T-helper 2 cell treated with Interferon-gamma antibody and Interleukin-4, amounts not matched to agents 5 μg/mL and 100 μg/mL, for 36 hours (primary cell): ENCODE measurements around the gene GTPBP6.

Source experiments
- DNase-seq: peaks from one replicate; pipeline ENCODE4 v3.0.0; 2021; ENCODE audit warnings: low spot score
- H3K27ac Mint-ChIP-seq: one replicate; pipeline ENCODE4 v1.8.0; 2021; ENCODE audit warnings: mild to moderate bottlenecking, mixed read lengths
- H3K27me3 Mint-ChIP-seq: one replicate; pipeline ENCODE4 v1.8.0; 2021; ENCODE audit warnings: low read depth, mixed read lengths
- H3K36me3 Mint-ChIP-seq: one replicate; pipeline ENCODE4 v1.8.0; 2021; ENCODE audit warnings: low read depth, mixed read lengths
- H3K4me1 Mint-ChIP-seq: one replicate; pipeline ENCODE4 v1.8.0; 2021; ENCODE audit warnings: low read depth, mixed read lengths
- H3K4me3 Mint-ChIP-seq: one replicate; pipeline ENCODE4 v1.8.0; 2022; ENCODE audit warnings: mild to moderate bottlenecking, moderate library complexity, mixed read lengths
- H3K9me3 Mint-ChIP-seq: one replicate; pipeline ENCODE4 v1.8.0; 2021; ENCODE audit warnings: mixed read lengths

Gene GTPBP6

DNA sequence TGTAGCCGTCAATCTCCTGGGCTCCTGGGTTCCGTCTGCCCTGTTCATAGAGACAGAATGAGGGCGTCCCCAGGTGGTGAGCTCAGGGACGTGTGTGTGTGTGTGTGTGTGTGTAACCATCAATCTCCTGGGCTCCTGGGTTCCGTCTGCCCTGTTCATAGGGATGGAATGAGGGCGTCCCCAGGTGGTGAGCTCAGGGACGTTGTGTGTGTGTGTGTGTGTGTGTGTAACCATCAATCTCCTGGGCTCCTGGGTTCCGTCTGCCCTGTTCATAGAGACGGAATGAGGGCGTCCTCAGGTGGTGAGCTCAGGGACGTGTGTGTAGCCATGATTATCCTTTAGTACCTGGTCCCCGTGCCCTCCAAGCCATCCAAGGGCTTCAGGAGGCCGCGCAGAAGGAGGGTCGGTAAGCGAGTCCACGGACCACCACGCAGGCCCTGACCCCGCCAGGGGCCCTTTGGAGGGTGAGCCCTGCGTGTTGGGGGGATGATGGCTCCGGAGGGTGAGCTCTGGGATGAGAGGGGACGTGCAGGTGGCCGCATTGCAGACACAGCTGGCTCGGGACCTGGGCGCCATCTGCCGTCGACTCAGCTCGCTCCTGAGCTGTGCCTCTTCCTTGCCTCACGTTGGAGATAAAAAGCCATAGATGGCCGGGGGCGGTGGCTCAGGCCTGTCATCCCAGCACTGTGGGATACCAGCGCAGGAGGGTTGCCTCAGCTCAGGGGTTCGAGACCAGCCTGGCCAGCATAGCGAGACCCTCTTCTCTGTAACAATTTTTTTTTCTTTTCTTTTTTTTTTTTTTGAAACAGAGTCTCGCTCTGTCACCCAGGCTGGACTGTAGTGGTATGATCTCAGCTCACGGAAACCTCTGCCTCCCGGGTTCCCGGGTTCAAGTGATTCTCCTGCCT, 5.4 kb upstream of the GTPBP6 start:
- no peak for DNase-seq
- Mint-ChIP-seq H3K27me3 (peaks cover 4% of the 10 kb centered on the region), H3K4me1 (peaks cover 17% of the 10 kb centered on the region), H3K9me3 (no peaks in the 10 kb centered on the region), H3K4me3 (peak overlapping the region; percentile 56), H3K27ac (no peak overlapping the region), H3K36me3 (no peaks in the 10 kb centered on the region)

DNA sequence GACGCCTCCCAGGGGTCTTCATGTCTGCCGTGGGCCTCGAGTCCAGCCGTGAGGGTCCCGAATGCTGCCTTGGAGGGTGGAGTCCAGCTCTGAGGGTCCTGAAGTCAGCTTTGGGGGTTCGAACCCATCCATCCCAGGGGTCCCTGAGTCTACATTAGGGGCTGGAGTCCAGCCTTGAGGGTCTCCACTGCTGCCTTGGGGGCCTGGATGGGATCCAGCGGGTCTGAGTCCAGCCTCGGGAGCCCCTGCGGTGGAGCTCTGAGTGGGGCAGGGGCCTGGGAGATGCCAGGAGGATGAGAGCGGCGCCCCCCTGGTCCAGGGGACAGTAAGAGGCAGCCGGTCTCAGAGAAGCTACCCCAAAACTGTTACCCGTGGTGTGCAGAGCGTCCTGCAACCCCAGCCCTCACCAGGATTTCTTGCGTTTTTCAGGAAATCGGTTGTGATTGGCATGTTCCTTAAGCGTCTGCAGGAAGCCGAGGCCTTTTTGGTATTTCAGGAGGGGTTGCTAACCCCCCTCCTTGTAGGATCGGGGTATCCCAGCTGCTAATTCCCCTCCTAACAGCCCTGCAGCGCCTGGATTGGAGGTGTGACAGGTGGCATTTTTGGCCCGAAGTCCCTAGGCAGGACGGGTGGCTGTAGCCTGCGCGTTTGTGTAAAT, 1.7 kb upstream of the GTPBP6 start:
- Mint-ChIP-seq H3K9me3 (no peaks in the 10 kb centered on the region), H3K36me3 (peaks cover 10% of the 10 kb centered on the region), H3K27me3 (peaks cover 6% of the 10 kb centered on the region), H3K27ac (peak overlapping the region; percentile 82), H3K4me1 (peaks cover 21% of the 10 kb centered on the region), H3K4me3 (peak overlapping the region; percentile 86)
- DNase-seq = no peak

- peaks cover 10% of the 10 kb centered on the region for H3K36me3 Mint-ChIP-seq
- DNase-seq = no peak
- H3K27me3 Mint-ChIP-seq = peaks cover 6% of the 10 kb centered on the region
- H3K27ac Mint-ChIP-seq = peak overlapping the region; percentile 62
- peak overlapping the region; percentile 86 for H3K4me3 Mint-ChIP-seq
- peaks cover 18% of the 10 kb centered on the region for H3K4me1 Mint-ChIP-seq
- H3K9me3 Mint-ChIP-seq = no peaks in the 10 kb centered on the region
Observed at GRCh38 chrX:319579-320125, 1.1 kb upstream of the GTPBP6 start.

- Mint-ChIP-seq H3K27me3 (peaks cover 6% of the 10 kb centered on the region), H3K4me1 (peaks cover 15% of the 10 kb centered on the region), H3K4me3 (peak overlapping the region; percentile 88), H3K36me3 (peaks cover 15% of the 10 kb centered on the region), H3K9me3 (no peaks in the 10 kb centered on the region), H3K27ac (peak overlapping the region; percentile 96)
- DNase-seq = peak; percentile 96
Observed at GRCh38 chrX:318068-318738, 393 bp downstream of the GTPBP6 start.

GRCh38 chrX:317424-318067, 1.1 kb downstream of the GTPBP6 start:
- Mint-ChIP-seq H3K27me3 (peaks cover 4% of the 10 kb centered on the region), H3K36me3 (peaks cover 16% of the 10 kb centered on the region), H3K4me3 (peak overlapping the region; percentile 88), H3K27ac (peak overlapping the region; percentile 96), H3K4me1 (peaks cover 11% of the 10 kb centered on the region), H3K9me3 (no peaks in the 10 kb centered on the region)
- no peak for DNase-seq

GRCh38 chrX:316351-317325, 2.0 kb downstream of the GTPBP6 start:
- Mint-ChIP-seq H3K36me3 (peaks cover 23% of the 10 kb centered on the region), H3K4me1 (peaks cover 9% of the 10 kb centered on the region), H3K27me3 (peaks cover 2% of the 10 kb centered on the region), H3K9me3 (no peaks in the 10 kb centered on the region), H3K4me3 (peak overlapping the region; percentile 54), H3K27ac (no peak overlapping the region)
- DNase-seq = no peak

DNA sequence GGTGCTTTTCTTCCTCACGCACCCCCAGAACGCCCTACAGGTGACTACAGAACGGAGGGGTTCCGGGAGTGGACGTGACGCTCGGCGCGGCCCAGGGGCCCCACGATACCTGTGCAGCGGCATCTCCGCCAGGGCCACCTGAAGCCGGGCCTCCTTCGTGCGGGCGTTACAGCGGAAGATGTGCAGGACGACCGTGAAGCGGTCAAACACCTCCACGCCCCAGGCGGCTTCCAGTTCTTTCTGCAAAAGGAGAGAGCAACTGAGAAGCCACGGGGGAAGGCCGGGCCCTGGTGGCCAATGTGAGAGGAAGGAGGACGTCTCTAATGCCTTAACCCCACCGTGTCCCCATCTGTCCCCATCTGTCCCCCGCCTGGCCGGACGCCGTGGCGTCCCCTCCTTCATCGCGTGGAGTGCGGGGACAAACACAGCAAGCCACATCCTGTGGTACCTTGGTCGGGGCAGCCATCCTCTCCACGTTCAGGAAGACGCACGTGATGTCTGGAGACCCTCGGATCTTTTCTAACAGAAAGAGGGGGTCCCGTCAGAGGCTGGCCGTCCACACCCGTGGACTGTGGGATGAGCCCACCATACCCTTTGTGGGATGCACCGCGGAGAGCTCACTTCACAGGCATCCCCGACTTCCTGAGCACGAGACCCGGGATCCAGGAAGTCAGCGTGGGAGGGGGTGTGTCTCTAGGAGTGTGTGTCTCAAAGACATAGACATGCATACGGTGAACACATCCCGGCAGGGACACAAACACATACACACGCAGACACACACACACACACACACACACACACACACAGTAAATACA, 3.6 kb downstream of the GTPBP6 start:
- peaks cover 23% of the 10 kb centered on the region for H3K36me3 Mint-ChIP-seq
- no peak overlapping the region for H3K4me3 Mint-ChIP-seq
- DNase-seq = no peak
- peaks cover 4% of the 10 kb centered on the region for H3K4me1 Mint-ChIP-seq
- peaks cover 2% of the 10 kb centered on the region for H3K27me3 Mint-ChIP-seq
- no peak overlapping the region for H3K27ac Mint-ChIP-seq
- no peaks in the 10 kb centered on the region for H3K9me3 Mint-ChIP-seq

DNA sequence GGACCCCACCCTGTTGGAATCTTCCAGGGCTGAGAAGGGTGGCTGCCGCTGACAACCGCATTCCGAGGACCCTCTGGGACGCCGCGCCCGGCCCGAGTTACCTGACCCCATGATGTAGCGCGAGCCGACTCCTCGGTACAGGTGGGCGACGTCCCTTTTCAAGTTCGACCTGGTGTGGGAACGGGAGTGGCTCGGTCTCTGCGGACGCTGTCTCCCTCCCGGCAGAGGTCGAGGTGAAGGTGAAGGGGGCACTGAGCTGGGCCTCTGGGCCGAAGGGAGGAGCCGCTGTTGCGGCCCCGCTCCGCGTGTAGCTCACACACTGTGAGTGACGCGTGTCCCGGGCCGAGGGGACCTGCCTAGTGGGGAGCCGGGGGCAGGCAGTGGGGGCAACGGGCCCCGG, 4.5 kb downstream of the GTPBP6 start:
- Mint-ChIP-seq H3K27ac (no peak overlapping the region), H3K4me3 (no peak overlapping the region), H3K9me3 (no peaks in the 10 kb centered on the region), H3K4me1 (peaks cover 4% of the 10 kb centered on the region), H3K27me3 (peaks cover 2% of the 10 kb centered on the region), H3K36me3 (peaks cover 29% of the 10 kb centered on the region)
- no peak for DNase-seq

DNA sequence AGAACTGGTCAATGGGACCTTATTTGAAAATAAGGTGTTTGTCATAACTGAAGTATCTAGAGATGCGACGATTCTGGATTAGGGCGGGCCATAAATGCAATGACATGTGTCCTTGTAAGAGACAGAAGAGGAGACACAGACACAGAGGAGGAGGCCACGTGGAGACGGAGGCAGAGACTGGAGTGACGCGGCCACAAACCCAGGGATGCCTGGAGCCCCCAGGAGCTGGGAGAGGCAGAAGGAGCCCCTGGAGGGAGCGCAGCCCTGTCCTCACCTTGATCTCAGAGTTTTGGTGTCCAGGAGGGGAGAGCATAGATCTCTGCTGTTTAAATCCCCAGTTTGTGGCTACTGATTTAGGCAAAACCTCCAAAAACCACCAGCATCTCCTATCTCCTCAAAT, 5.0 kb downstream of the GTPBP6 start:
- no peaks in the 10 kb centered on the region for H3K9me3 Mint-ChIP-seq
- DNase-seq = no peak
- peaks cover 2% of the 10 kb centered on the region for H3K27me3 Mint-ChIP-seq
- H3K27ac Mint-ChIP-seq = no peak overlapping the region
- H3K4me3 Mint-ChIP-seq = no peak overlapping the region
- H3K36me3 Mint-ChIP-seq = peaks cover 30% of the 10 kb centered on the region
- peaks cover 4% of the 10 kb centered on the region for H3K4me1 Mint-ChIP-seq

- H3K27me3 Mint-ChIP-seq = no peaks in the 10 kb centered on the region
- H3K9me3 Mint-ChIP-seq = no peaks in the 10 kb centered on the region
- H3K27ac Mint-ChIP-seq = no peak overlapping the region
- no peak for DNase-seq
- no peak overlapping the region for H3K4me3 Mint-ChIP-seq
- peaks cover 31% of the 10 kb centered on the region for H3K36me3 Mint-ChIP-seq
- peaks cover under 1% of the 10 kb centered on the region for H3K4me1 Mint-ChIP-seq
Observed at GRCh38 chrX:312621-313331, 5.8 kb downstream of the GTPBP6 start.

DNA sequence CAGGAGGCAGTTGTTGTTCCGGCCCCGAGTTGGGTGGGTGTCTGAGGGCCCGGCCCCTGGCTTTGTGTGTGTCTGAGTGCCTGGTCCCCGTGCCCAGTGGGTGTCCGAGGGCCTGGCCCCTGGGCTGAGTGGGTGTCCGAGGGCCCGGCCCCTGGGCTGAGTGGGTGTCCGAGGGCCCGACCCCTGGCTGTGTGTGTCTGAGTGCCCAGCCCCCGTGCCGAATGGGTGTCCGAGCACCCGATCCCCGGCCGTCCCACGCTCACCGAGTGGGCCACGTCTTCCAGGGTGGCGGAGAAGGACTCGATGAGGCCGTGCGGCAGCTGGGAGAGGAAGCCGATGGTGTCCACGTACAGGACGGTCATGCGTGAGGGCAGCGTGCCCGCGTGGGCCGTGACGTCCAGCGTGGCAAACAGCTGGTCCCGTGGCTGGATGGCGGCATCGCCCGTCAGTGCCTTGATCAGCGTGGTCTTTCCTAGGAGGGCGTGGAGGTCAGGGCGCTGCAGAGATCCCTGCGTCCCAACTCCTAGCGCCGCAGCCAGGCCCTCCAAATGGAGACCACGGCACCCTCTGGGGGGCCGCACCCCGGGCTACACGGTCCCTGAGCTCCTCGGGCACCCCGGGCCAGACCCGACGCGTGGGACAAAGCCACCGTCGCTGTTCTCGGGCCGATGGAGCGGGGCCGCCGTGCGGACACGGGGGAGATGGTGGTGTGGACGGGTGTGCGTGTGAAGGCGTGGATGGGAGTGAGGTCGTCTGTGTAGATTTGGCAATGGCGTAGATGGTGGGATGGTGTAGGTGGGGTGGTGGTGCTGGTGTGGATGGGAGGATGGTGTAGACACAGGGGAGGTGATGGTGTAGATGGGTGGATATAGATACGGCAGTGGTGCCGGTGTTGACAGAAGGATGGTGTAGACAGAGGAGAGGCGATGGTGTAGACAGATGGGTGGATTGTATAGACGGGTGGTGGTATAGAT, 7.2 kb downstream of the GTPBP6 start:
- Mint-ChIP-seq H3K27me3 (no peaks in the 10 kb centered on the region), H3K9me3 (no peaks in the 10 kb centered on the region), H3K36me3 (peaks cover 31% of the 10 kb centered on the region), H3K4me1 (no peaks in the 10 kb centered on the region), H3K27ac (no peak overlapping the region), H3K4me3 (no peak overlapping the region)
- no peak for DNase-seq
